Vagina (tissue), 2 donors: ENCODE data around the gene PIK3R6. TPM values are rescaled to one million over a fixed set of nuclear protein-coding genes. Genes with fewer than 3 reads are reported as not detected.

Experiments
- DNase-seq, 2 donors: peaks; one replicate each; pipeline ENCODE4 v3.0.0-alpha.2; 2017; ENCODE audit errors: extremely low spot score in 2 of 2
- H3K27ac ChIP-seq: fragments of 200-600 bp; sonication (generic); one replicate; pipeline ENCODE4 v1.5.1; 2019
- H3K27me3 ChIP-seq: fragments of 200-600 bp; sonication (generic); one replicate; pipeline ENCODE4 v1.5.1; 2019
- H3K36me3 ChIP-seq, 2 donors: fragments of 200-600 bp; sonication (generic); one replicate each; pipeline ENCODE4 v1.5.1; 2017 to 2019
- H3K4me1 ChIP-seq: fragments of 200-600 bp; sonication (generic); one replicate; pipeline ENCODE4 v1.5.1; 2019
- H3K4me3 ChIP-seq, 2 donors: fragments of 200-600 bp; sonication (generic); 1 replicate in 1 of 2; 2 replicates in 1 of 2; pipeline ENCODE4 v1.5.1; 2016 to 2019
- H3K9me3 ChIP-seq: fragments of 200-600 bp; sonication (generic); one replicate; pipeline ENCODE4 v1.5.1; 2019
- CTCF ChIP-seq, 3 experiments: fragments of 450-650 bp in 2 of 3; fragments of 200-600 bp in 1 of 3; sonication (generic) in 1 of 3; IDR thresholded peaks; one replicate each; pipeline ENCODE4 v1.5.1; 2017 to 2019; ENCODE audit warnings: antibody characterized with exemption in 3 of 3, mild to moderate bottlenecking in 2 of 3, moderate library complexity in 2 of 3
- POLR2A ChIP-seq, 2 donors: fragments of 450-650 bp; IDR thresholded peaks; one replicate each; pipeline ENCODE4 v1.6.1; 2017; ENCODE audit warnings: antibody characterized with exemption in 2 of 2, mild to moderate bottlenecking in 2 of 2, moderate library complexity in 2 of 2
- POLR2AphosphoS5 ChIP-seq, 2 donors: sonication (generic); formaldehyde crosslinking; IDR thresholded peaks; one replicate each; pipeline ENCODE4 v1.9.0; 2017; ENCODE audit warnings: antibody characterized with exemption in 2 of 2, mild to moderate bottlenecking in 2 of 2, low read depth in 1 of 2; ENCODE audit not compliant: insufficient read depth in 1 of 2
- intact Hi-C: fragments of 100-400 bp; cut with DNase I; formaldehyde crosslinking; loops from one replicate; pipeline ENCODE4 v1.15.1; 2023
- total RNA-seq: library from RNA; depleted of rRNA; stranded (reverse); fragments of >200 nt; gene quantifications from one replicate; pipeline ENCODE4 v1.2.3, GENCODE V29; 2016

PIK3R6 gene
- total RNA-seq, 1 donor from 2014 or later = 3.2 TPM

- H3K4me1 ChIP-seq = no peaks in the 10 kb centered on the region
- no peak for DNase-seq
- H3K27ac ChIP-seq = no peak overlapping the region
- TF ChIP-seq POLR2A (IDR thresholded peaks at IDR 0.05) (no peak), POLR2AphosphoS5 (IDR thresholded peaks at IDR 0.05; ENCODE audit: insufficient read depth in 1 of 2, low read depth in 1 of 2) (no peak), CTCF (IDR thresholded peaks at IDR 0.05) (no peak)
- no peaks in the 10 kb centered on the region for H3K36me3 ChIP-seq
- intact Hi-C loops = no loop called here
- no peak overlapping the region for H3K4me3 ChIP-seq
- no peaks in the 10 kb centered on the region for H3K9me3 ChIP-seq
- H3K27me3 ChIP-seq = no peaks in the 10 kb centered on the region
These were observed 8.0 kb upstream of the PIK3R6 start for GRCh38 chr17:8875436-8875835.

- no peak overlapping the region for H3K4me3 ChIP-seq
- H3K36me3 ChIP-seq = no peaks in the 10 kb centered on the region
- no peaks in the 10 kb centered on the region for H3K27me3 ChIP-seq
- TF ChIP-seq POLR2A (IDR thresholded peaks at IDR 0.05) = no peak
- TF ChIP-seq POLR2AphosphoS5 (IDR thresholded peaks at IDR 0.05; ENCODE audit: insufficient read depth in 1 of 2, low read depth in 1 of 2) = no peak
- TF ChIP-seq CTCF (IDR thresholded peaks at IDR 0.05) = no peak
- no peak overlapping the region for H3K27ac ChIP-seq
- DNase-seq = no peak
- intact Hi-C loops = no loop called here
- no peaks in the 10 kb centered on the region for H3K9me3 ChIP-seq
- no peaks in the 10 kb centered on the region for H3K4me1 ChIP-seq
These were observed 6.6 kb upstream of the PIK3R6 start for GRCh38 chr17:8873801-8874715.

GRCh38 chr17:8872705-8873435, 5.4 kb upstream of the PIK3R6 start:
- DNase-seq = no peak
- H3K4me1 ChIP-seq = no peaks in the 10 kb centered on the region
- intact Hi-C loops = no loop called here
- TF ChIP-seq POLR2AphosphoS5 (IDR thresholded peaks at IDR 0.05; ENCODE audit: insufficient read depth in 1 of 2, low read depth in 1 of 2) = no peak
- no peak for TF ChIP-seq CTCF (IDR thresholded peaks at IDR 0.05)
- no peak for TF ChIP-seq POLR2A (IDR thresholded peaks at IDR 0.05)
- no peak overlapping the region for H3K27ac ChIP-seq
- H3K36me3 ChIP-seq = no peaks in the 10 kb centered on the region
- H3K27me3 ChIP-seq = no peaks in the 10 kb centered on the region
- no peak overlapping the region for H3K4me3 ChIP-seq
- H3K9me3 ChIP-seq = no peaks in the 10 kb centered on the region

GRCh38 chr17:8872036-8872704, 4.7 kb upstream of the PIK3R6 start:
- Histone ChIP-seq H3K27ac (no peak overlapping the region), H3K4me1 (no peaks in the 10 kb centered on the region), H3K27me3 (no peaks in the 10 kb centered on the region), H3K36me3 (no peaks in the 10 kb centered on the region), H3K4me3 (no peak overlapping the region), H3K9me3 (no peaks in the 10 kb centered on the region)
- no peak for DNase-seq
- TF ChIP-seq CTCF (IDR thresholded peaks at IDR 0.05) (no peak), POLR2AphosphoS5 (IDR thresholded peaks at IDR 0.05; ENCODE audit: insufficient read depth in 1 of 2, low read depth in 1 of 2) (no peak), POLR2A (IDR thresholded peaks at IDR 0.05) (no peak)
- intact Hi-C loops = no loop called here
